ENCODE results near the gene DNM1L.

- TF ChIP-seq, protein P1, sequence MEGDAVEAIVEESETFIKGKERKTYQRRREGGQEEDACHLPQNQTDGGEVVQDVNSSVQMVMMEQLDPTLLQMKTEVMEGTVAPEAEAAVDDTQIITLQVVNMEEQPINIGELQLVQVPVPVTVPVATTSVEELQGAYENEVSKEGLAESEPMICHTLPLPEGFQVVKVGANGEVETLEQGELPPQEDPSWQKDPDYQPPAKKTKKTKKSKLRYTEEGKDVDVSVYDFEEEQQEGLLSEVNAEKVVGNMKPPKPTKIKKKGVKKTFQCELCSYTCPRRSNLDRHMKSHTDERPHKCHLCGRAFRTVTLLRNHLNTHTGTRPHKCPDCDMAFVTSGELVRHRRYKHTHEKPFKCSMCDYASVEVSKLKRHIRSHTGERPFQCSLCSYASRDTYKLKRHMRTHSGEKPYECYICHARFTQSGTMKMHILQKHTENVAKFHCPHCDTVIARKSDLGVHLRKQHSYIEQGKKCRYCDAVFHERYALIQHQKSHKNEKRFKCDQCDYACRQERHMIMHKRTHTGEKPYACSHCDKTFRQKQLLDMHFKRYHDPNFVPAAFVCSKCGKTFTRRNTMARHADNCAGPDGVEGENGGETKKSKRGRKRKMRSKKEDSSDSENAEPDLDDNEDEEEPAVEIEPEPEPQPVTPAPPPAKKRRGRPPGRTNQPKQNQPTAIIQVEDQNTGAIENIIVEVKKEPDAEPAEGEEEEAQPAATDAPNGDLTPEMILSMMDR (conservative IDR thresholded peaks at IDR 0.05; ENCODE audit: low read depth, low read length), result no peak
- no peak for TF ChIP-seq POLR2A (IDR thresholded peaks at IDR 0.05; ENCODE audit: low read depth, low read length)
- TF ChIP-seq CEBPB (IDR thresholded peaks at IDR 0.05; ENCODE audit: low read depth, low read length), result no peak
- TF ChIP-seq RAD21 (IDR thresholded peaks at IDR 0.05; ENCODE audit: low read length), result no peak
Measured at GRCh38 chr12:32794281-32794680, 115.2 kb downstream of the DNM1L start.
